H4 (cell line): Measurements from ENCODE around the gene MEGF9. TPM values are rescaled to one million over a fixed set of nuclear protein-coding genes. Genes with fewer than 3 reads are reported as not detected.
"Not testable (repeated sequence)": the region's sequence is repeated elsewhere in the genome, so short reads cannot be mapped to it uniquely, and the experiment has no call there.

Source experiments
- DNase-seq: peaks from one replicate; pipeline ENCODE4 v3.0.0-alpha.2; 2015; ENCODE audit warnings: low spot score
- total RNA-seq: library from RNA; depleted of rRNA; stranded (reverse); fragments of >200 nt; shearing (Covaris generic); gene quantifications from 2 replicates; pipeline ENCODE4 v1.2.3, GENCODE V29; 2014; rRNA removed

MEGF9 gene
- 9.0 and 10.1 TPM in 2 replicates for total RNA-seq

- peak; percentile 96 for DNase-seq
Measured at GRCh38 chr9:120714088-120714845, at the start of gene MEGF9. MEGF9 (minus strand) TSS chr9:120714470; CDS start chr9:120714358, 112 bp downstream.

DNA sequence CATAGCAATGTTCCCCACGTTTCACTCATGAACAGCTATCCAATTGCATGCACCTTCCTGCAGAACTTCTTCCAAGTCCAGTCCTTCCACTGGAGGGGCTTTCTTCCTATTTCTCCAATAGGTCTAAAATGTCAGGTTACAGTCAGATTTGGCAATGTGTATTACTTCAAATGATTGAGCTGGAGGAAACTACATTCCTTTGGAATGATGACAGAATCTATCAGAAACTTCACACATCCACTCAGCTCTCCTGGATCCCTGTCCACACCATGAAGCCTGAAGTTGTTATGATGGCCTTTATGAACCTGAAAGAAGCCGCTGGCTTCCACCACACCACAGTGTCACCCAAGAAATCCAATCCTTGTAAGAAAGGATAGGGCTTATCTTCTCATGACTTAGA, 46.7 kb upstream of the MEGF9 start:
- no peak for DNase-seq

DNA sequence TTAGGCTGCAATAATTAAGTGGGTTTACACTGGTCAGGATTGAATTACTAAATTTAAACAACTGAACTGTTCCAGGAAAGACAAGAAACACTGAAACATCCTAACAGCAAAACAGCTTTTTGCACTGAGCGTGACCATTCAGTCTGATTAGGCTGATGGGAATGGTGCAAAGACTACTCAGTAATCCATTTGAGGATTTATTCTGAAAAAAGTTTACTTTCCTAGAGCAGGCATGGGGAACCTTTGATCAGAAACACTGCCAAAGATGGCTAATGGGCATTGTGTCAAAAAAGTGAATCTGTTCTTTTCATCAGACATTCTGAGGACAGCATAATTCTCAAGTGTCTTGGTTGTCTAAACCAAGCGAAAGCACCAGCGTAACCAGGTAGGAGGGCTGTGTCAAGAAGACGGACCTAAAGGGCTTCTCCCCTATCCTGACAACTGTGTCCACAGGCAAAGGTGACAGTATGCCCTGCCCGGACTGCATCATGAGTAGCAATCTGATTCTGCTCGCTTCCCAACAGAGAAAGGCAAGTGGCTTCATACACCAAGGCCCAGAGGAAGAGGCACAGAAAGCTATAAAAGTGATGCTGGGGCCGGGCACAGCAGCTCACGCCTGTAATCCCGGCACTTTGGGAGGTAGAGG, 45.6 kb upstream of the MEGF9 start:
- DNase-seq: no peak

- DNase-seq: no peak
Measured at GRCh38 chr9:120758544-120758943, 44.3 kb upstream of the MEGF9 start.

- no peak for DNase-seq
Measured at GRCh38 chr9:120757026-120757913, 43.0 kb upstream of the MEGF9 start.

GRCh38 chr9:120756531-120756930, 42.3 kb upstream of the MEGF9 start:
- no peak for DNase-seq

- peak; percentile 13 for DNase-seq
Measured at GRCh38 chr9:120755810-120756434, 41.7 kb upstream of the MEGF9 start.

DNA sequence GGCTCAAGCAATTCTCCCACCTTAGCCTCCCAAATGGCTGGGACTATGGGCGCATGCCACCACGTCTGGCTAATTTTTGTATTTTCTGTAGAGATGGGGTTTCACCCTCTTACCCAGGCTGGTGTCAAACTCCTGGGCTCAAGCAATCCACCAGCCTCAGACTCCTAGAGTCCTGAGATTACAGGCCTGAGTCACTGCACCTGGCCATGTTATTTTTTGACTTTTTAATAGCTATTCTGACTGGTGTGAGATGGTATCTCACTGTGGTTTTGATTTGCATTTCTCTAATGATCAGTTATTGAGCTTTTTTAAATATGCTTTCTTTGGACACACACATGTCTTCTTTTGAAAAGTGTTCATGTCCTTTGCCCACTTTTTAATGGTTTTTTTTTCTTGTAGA, 40.8 kb upstream of the MEGF9 start:
- DNase-seq: no peak

DNA sequence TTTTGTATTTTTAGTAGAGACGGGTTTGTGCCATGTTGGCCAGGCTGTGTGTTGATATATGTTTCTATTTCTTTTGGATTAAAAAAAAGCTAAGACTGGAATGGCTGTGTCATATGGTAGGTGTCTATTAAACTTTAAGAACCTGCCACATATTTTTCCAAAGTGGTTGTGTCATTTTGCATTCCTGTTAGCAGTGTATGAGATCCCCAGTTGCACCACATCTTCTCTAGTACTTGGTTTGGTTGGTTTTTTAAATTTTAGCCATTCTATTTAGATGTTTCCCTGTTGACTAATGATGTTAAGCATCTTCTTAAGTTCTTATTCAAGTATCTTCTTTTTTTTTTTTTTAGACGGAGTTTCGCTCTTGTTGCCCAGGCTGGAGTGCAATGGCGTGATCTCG, 36.2 kb upstream of the MEGF9 start:
- DNase-seq: no peak

DNA sequence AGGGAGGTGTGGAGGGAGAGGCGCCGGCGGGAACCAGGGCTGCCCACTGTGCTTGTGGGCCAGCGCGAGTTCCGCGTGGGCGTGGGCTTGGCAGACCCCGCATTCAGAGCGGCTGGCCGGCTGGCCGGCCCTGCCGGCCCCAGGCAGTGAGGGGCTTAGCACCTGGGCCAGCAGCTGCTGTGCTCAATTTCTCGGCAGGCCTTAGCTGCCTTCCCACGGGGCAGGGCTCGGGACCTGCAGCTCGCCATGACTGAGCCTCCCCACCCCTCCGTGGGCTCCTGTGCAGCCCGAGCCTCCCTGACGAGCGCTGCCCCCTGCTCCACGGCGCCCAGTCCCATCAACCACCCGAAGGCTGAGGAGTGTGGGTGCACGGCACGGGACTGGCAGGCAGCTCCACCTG, 32.1 kb upstream of the MEGF9 start:
- DNase-seq: not testable (repeated sequence)

- DNase-seq: no peak
Measured at GRCh38 chr9:120745278-120745677, 31.0 kb upstream of the MEGF9 start.

- peak; percentile 67 for DNase-seq
Measured at GRCh38 chr9:120742951-120743416, 28.7 kb upstream of the MEGF9 start.

DNA sequence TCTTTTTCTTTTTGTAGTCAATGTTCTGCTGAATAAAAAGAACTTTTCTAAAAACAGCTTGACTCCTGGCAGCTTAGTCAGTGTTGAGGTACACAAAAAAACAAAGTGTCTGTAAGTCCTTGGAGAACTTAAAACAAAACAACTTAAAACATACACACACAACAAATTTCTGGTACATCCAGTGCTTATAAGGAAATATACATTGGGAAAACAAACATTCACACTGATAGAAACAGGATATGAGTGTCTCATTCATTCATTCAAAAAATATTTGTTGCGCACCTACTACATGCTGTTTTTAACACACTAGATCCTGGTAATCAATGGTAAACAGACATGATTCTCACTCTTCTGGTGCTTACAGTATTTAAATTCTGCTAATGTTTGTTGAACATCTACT, 27.4 kb upstream of the MEGF9 start:
- no peak for DNase-seq

- no peak for DNase-seq
Measured at GRCh38 chr9:120741191-120741590, 26.9 kb upstream of the MEGF9 start.

- DNase-seq: no peak
Measured at GRCh38 chr9:120740132-120740531, 25.9 kb upstream of the MEGF9 start.

GRCh38 chr9:120737416-120738165, 23.3 kb upstream of the MEGF9 start:
- DNase-seq: no peak

GRCh38 chr9:120736881-120737280, 22.6 kb upstream of the MEGF9 start:
- no peak for DNase-seq

GRCh38 chr9:120735415-120736126, 21.3 kb upstream of the MEGF9 start:
- DNase-seq: no peak

- no peak for DNase-seq
Measured at GRCh38 chr9:120734607-120735410, 20.5 kb upstream of the MEGF9 start.

DNA sequence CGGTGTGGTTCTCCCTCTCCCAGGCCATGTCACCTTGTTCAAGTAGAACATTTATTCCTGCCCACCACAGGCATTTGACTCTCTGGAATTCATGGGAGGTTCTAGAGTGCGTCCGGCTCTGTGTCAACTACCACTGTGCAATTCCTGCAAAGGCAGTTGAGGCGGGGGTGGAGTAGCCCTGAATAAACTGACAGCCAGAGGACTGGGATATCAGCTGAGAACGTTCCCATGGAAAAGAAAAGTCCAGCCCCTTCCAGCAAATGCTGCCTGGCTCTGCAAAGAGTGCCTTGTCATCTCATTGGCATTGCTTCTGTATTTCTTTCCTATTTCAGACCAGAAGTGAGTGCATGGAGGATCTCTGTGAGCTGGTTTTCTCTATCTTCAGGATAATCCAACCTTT, 18.9 kb upstream of the MEGF9 start:
- no peak for DNase-seq
